HG03103 (cell line): ENCODE results near the gene AGAP2.
"Not testable (repeated sequence)": the region's sequence is repeated elsewhere in the genome, so short reads cannot be mapped to it uniquely, and the experiment has no call there.

Experiments
- ATAC-seq: cut with Tn5 transposase; IDR thresholded peaks from one replicate; pipeline ENCODE4 v1.9.1; 2021; ENCODE audit warnings: low read depth; ENCODE audit not compliant: unreplicated experiment

The AGAP2 gene

DNA sequence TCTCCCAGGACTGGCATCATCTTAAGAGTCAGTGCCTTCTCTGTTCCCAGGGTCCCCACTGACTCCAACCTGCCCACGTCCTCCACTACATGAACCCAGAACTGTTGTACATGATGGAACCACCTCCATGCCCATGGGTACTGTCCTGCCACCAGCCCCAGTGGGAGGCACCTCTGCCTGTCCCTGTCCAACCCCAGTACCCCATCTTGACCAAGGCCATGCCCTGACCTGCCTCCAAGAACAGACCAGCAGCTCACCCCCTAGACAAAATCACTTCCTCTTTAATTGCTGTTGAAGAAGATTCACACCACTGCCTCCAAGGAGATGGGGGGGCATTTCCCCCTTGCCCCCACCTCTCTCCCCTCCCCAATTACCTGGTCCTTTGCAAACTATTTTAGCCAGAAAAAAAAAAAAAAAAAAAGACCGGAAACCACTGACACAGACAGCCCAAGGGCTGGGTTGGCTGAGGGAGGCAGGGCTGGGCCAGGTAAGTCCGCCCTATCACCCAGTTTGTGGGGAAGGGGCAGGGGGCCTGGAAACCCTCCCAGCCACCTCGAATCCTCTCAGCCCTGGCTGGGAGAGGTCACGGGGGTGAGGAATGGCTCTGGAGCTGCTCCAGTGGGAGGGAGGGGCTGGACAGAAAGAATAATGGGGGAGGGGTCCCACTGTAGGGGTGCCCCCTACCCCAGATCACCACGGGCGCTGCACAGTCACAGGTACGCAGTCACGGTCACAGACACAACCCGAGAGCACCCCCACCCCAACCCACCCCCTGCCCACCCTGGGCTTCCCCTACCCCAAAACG is 13.4 kb downstream of the AGAP2 start:
- ATAC-seq, result no peak

DNA sequence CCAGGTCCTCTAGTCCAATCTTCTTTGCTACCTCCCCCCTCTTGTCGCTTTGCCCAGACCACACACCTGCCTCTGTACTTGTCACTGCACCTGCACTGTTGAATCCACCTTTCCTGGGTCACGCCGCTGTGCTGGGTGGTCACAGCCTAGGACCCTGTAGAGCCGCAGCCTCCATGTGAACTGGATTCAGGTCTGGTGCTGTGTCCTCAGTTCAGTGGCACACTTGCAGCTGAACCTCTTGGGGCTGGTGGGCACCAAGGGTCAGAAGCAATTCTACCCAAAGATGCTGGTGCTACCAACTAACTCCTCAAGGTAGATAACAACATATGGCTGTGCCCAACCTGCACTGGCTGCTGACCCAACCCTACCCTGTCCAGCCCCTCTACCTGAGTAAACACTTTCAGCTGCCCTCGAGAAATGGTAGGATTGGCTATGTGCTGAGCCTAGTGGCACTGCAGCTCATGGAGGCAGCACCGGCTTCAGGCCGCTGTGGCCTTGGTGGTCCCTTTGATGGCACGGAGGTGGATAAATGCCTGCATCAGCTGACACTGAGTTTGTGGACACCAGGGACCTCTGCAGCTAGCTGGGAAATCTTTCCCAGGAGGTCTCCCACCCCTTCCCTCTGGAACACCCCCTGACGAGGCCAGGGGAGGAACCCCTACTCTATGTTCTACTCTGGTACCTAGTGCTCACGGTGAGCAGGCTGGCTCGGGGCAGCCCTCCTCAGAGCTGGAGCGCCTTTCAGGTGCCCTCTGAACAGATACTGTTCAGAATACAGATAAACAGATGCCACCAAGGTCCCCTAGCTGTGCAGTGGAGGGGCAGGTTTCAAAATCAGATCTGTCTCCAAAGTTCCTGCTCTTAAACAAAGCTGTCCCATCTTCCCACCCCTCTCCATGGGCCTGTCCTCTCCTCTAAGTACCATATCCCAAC is 14.3 kb downstream of the AGAP2 start:
- ATAC-seq, result no peak

DNA sequence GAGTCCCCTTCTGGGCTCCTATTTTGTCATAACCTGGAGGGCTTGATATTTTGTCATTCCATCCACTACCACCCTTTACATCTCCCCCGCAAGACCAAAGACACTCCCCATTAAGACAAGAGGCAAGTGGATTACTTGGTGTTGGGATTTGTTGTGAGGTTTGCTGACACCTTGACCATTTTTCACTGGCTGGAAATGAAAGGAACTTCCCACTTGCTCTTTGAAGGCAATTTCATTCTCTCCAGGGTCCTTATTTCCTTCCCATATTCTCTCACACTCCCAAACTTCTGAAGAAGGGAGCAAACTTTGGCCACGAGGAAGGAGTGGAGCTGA is 14.9 kb downstream of the AGAP2 start:
- no peak for ATAC-seq

GRCh38 chr12:57722716-57723629 is 15.6 kb downstream of the AGAP2 start:
- no peak for ATAC-seq

- not testable (repeated sequence) for ATAC-seq
Measured at GRCh38 chr12:57721846-57722608, 16.5 kb downstream of the AGAP2 start.

- no peak for ATAC-seq
Measured at GRCh38 chr12:57720606-57721595, 17.6 kb downstream of the AGAP2 start.

GRCh38 chr12:57719777-57720605 is 18.6 kb downstream of the AGAP2 start:
- no peak for ATAC-seq

GRCh38 chr12:57718641-57719528 is 19.7 kb downstream of the AGAP2 start:
- no peak for ATAC-seq

DNA sequence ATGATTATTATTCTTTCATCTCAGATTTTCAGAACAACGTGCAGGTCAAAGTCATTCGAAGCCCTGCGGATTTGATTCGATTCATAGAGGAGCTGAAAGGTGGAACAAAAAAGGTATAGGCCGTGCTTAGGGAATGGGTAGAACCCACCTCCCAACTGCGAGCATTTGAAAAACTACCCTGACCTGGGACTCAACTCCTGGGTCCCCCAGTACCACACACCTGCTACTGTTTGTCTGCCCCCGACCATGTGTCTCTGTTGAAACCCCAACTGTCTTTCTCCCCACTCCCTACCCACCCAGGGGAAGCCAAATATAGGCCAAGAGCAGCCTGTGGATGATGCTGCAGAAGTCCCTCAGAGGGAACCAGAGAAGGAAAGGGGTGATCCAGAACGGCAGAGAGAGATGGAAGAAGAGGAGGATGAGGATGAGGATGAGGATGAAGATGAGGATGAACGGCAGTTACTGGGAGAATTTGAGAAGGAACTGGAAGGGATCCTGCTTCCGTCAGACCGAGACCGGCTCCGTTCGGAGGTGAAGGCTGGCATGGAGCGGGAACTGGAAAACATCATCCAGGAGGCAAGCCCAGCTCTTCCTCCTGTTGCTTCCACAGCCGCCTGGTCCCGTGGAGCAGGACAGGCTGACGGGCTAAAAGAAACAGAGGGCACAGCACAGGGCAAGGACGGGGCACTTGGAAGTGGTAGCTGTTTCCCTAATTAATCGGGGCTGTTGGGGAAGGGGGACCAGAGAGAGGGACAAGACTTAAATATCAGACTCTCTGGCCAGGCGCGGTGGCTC is 20.5 kb downstream of the AGAP2 start:
- ATAC-seq, result no peak

DNA sequence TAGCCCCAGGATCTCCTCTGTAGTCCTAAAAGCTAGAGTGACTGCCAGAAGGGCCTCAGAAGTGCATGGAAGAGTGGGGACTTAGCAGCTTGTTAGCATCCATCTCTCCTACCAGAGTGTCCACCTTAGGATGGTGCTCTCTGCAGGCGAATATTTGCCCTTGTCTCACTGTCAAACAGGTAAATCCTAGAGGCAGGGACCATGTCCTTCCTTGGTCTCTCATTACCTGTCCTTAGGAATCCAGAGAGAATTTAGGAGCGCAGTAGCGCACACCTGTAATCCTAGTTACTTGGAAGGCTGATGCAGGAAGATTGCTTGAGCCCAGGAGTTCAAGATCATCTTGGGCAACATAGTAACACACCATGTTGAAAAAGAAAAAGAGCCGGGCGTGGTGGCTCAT is 21.4 kb downstream of the AGAP2 start:
- no peak for ATAC-seq

- ATAC-seq, result no peak
Measured at GRCh38 chr12:57716305-57716704, 22.2 kb downstream of the AGAP2 start.

GRCh38 chr12:57715786-57716185 is 22.8 kb downstream of the AGAP2 start:
- no peak for ATAC-seq

DNA sequence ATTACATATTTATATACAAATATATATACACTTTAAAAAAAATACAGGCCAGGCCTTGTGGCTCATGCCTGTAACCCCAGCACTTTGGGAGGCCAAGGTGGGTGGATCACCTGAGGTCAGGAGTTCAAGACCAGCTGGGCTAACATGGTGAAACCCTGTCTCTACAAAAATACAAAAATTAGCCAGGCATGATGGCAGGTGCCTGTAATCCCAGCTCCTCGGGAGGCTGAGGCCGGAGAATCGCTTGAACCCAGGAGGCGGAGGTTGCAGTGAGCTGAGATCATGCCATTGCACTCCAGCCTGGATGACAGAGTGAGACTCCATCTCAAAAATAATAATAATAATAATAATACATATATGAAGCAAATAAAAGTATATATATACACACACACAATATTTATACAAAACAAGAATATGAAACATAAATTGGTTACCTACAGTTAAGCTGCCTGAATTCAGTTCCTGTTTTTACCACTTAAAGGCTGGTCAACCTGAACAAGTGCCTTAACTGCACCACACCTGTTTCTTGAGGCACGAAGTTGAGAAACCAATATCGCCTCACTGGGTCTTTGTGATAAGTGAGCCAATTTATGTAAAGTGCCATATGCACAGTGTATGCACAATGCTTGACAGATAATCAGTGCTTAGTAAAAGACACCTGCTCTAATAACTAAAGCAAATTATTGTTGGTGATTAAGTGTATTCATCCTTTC is 23.4 kb downstream of the AGAP2 start:
- ATAC-seq, result not testable (repeated sequence)

DNA sequence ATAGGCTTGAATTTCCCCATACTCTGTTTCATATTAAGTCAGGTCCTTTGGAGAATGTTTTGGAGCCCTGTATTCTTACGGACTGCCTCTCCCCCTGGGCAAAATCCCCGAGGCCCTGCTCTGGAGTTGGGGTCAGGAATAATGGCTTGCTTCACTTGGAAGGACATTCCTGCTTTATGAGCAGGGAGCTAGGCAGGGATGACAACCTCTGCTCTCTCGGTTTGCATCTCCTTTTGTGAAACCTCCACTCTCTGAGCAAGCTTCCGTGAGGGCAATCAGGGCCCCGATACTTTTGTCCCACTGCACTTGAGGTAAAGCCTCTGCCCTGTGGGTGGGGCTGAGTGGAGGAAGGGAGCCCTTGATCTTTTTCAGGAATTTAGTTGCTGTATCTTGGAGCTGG is 25.3 kb downstream of the AGAP2 start:
- no peak for ATAC-seq

DNA sequence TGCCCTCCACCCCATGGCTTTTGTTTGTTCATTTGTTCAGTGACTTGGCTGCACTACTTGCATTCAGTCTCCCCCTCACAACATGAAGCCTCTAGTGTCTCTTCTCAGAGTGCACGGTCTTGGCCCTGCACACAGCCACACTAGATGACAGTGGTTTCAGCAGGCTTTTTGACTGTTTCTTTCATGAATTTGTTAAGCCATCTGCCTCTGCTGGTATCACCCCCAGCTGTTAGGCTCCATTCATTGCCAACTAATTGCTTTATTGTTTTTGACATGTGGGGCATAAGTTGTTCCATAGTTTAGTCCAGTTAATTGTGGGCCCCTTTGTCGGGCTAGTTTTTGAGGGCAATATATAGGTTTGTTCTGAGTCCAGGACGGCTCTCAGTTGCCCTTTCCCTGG is 25.8 kb downstream of the AGAP2 start:
- no peak for ATAC-seq

DNA sequence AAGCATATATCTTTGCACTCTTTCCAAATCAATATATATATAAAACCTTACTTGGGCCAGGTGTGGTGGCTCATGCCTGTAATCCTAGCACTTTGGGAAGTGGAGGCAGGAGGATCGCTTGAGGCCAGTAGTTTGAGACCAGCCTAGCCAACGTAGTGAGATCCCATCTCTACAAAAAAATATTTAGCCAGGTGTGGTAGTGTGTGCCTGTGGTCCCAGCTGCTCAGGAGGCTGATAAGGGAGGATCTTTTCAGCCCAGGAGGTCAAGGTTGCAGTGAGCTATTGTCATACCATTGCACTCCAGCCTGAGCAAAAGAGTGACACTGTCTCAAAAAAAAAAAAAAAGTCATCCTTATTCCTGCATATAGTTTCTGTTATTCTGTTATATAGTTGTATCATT is 30.2 kb downstream of the AGAP2 start:
- ATAC-seq, result no peak
